B cell (primary cell): Measurements from ENCODE around the gene HTT. TPM values are rescaled to one million over a fixed set of nuclear protein-coding genes. Genes with fewer than 3 reads are reported as not detected.

Source experiments
- ATAC-seq: fragments of 200-7000 bp; cut with Tn5 transposase; one replicate; pipeline ENCODE4 v1.10.0; 2021; ENCODE audit warnings: low read depth, mild to moderate bottlenecking, moderate number of reproducible peaks, moderate library complexity
- CTCF ChIA-PET: fragments of 350-600 bp; sonication (Branson Sonifier 250); formaldehyde crosslinking; loops from one replicate; lab custom pipeline; 2021; ENCODE audit warnings: antibody characterized with exemption, inconsistent platforms; lab: Charles Lee
- POLR2A ChIA-PET: fragments of 350-600 bp; sonication (Branson Sonifier 250); formaldehyde crosslinking; loops from one replicate; lab custom pipeline; 2021; ENCODE audit warnings: antibody characterized with exemption; lab: Charles Lee
- DNase-seq: peaks from one replicate; pipeline ENCODE4 v3.0.0; 2013
- H2AFZ ChIP-seq: 2 replicates; pipeline ENCODE4 v1.6.1; 2012; ENCODE audit warnings: mild to moderate bottlenecking, low read depth, low read length; ENCODE audit not compliant: insufficient read depth, poor library complexity, severe bottlenecking
- H3K27ac ChIP-seq, 2 donors: 1 replicate in 1 of 2; 2 replicates in 1 of 2; pipeline ENCODE4 v1.5.1; 2012 to 2013; ENCODE audit warnings: low read length in 2 of 2, mild to moderate bottlenecking in 2 of 2, moderate library complexity in 1 of 2
- H3K27me3 ChIP-seq, 4 experiments: fragments of 200-600 bp in 1 of 4; sonication (generic) in 1 of 4; replicated peaks in 1 of 4; 1 replicate in 2 of 4; 2 replicates in 2 of 4; pipeline versions ENCODE4 v1.6.1 to v1.7.0; 2013 to 2016; ENCODE audit warnings: low read length in 3 of 4, mild to moderate bottlenecking in 2 of 4, mixed read lengths in 1 of 4, moderate library complexity in 1 of 4; ENCODE audit not compliant: insufficient read depth in 4 of 4, control insufficient read depth in 3 of 4; ENCODE audit errors: control extremely low read depth in 1 of 4
- H3K36me3 ChIP-seq, 2 experiments: replicated peaks in 1 of 2; 1 replicate in 1 of 2; 2 replicates in 1 of 2; pipeline versions ENCODE4 v1.6.1 to v1.7.1; 2013; ENCODE audit warnings: low read length in 1 of 2; ENCODE audit not compliant: insufficient read depth in 2 of 2, control insufficient read depth in 1 of 2; ENCODE audit errors: control extremely low read depth in 1 of 2, extremely low read depth in 1 of 2
- H3K4me1 ChIP-seq, 2 donors: fragments of 200-600 bp in 1 of 2; sonication (generic) in 1 of 2; 1 replicate in 1 of 2; 2 replicates in 1 of 2; pipeline versions ENCODE4 v1.5.1 to v1.6.1; 2013 to 2017; ENCODE audit warnings: low read length in 2 of 2; ENCODE audit not compliant: control insufficient read depth in 2 of 2, insufficient read depth in 2 of 2
- H3K4me2 ChIP-seq: replicated peaks from 2 replicates; pipeline ENCODE3; 2012; ENCODE audit warnings: mild to moderate bottlenecking, low read depth, low read length; ENCODE audit not compliant: poor library complexity, severe bottlenecking
- H3K4me3 ChIP-seq, 5 experiments: fragments of 200-600 bp in 1 of 5; sonication (generic) in 1 of 5; 1 replicate in 3 of 5; 2 replicates in 2 of 5; pipeline versions ENCODE4 v1.5.1 to v1.7.0; 2011 to 2016; ENCODE audit warnings: low read length in 4 of 5, mild to moderate bottlenecking in 4 of 5, low read depth in 2 of 5, control low read depth in 1 of 5, moderate library complexity in 1 of 5; ENCODE audit not compliant: insufficient read depth in 1 of 5; ENCODE audit errors: control extremely low read depth in 1 of 5, extremely low read depth in 1 of 5
- H3K79me2 ChIP-seq: fragments of 200-600 bp; sonication (generic); one replicate; pipeline ENCODE4 v1.6.0; 2016; ENCODE audit warnings: low read length; ENCODE audit not compliant: control insufficient read depth, insufficient read depth
- H3K9ac ChIP-seq: fragments of 200-600 bp; sonication (generic); 2 replicates; pipeline ENCODE4 v1.6.1; 2017; ENCODE audit warnings: mild to moderate bottlenecking, low read length, moderate library complexity
- H3K9me3 ChIP-seq, 3 donors: one replicate each; pipeline versions ENCODE4 v1.6.1 to v1.7.1; 2013; ENCODE audit warnings: low read length in 2 of 3; ENCODE audit not compliant: control insufficient read depth in 2 of 3, insufficient read depth in 1 of 3; ENCODE audit errors: control extremely low read depth in 1 of 3
- H4K20me1 ChIP-seq: 2 replicates; pipeline ENCODE4 v1.6.0; 2012; ENCODE audit warnings: mild to moderate bottlenecking, low read length; ENCODE audit not compliant: insufficient read depth, control insufficient read depth, poor library complexity, severe bottlenecking
- H3K27ac Mint-ChIP-seq: one replicate; pipeline ENCODE4 v1.8.0; 2021; ENCODE audit warnings: mixed read lengths
- H3K27me3 Mint-ChIP-seq: one replicate; pipeline ENCODE4 v1.8.0; 2021; ENCODE audit warnings: mixed read lengths
- H3K4me1 Mint-ChIP-seq: one replicate; pipeline ENCODE4 v1.8.0; 2021; ENCODE audit warnings: mixed read lengths
- H3K4me3 Mint-ChIP-seq: one replicate; pipeline ENCODE4 v1.8.0; 2021; ENCODE audit warnings: mixed read lengths
- H3K9me3 Mint-ChIP-seq: one replicate; pipeline ENCODE4 v1.8.0; 2022; ENCODE audit warnings: mixed read lengths; ENCODE audit not compliant: insufficient read depth
- EZH2 ChIP-seq: IDR thresholded peaks from 2 replicates; pipeline ENCODE4 v1.6.1; 2012; ENCODE audit warnings: borderline replicate concordance, low read depth, mild to moderate bottlenecking, moderate library complexity, low read length; ENCODE audit not compliant: insufficient read depth, poor library complexity, severe bottlenecking
- WGBS: methylation state at CpG from one replicate; pipeline ENCODE4 v1.1.5; 2013; ENCODE audit warnings: missing lambda C conversion rate; ENCODE audit not compliant: insufficient coverage; 5-methylcytosine and 5-hydroxymethylcytosine counted together
- intact Hi-C: fragments of 100-400 bp; cut with micrococcal nuclease; formaldehyde crosslinking; loops from one replicate; pipeline ENCODE4 v1.10.0; 2022
- polyA plus RNA-seq: library from polyadenylated mRNA; depleted of rRNA; stranded (reverse); fragments of >200 nt; gene quantifications from 2 replicates; pipeline ENCODE4 v1.2.3, GENCODE V29; 2012
- total RNA-seq, 2 donors: library from RNA; stranded (reverse); fragments of 120-200 nt in 1 of 2; gene quantifications; 1 replicate in 1 of 2; 2 replicates in 1 of 2; pipeline versions ENCODE4 v1.2.3 to v1.2.4, GENCODE V29; 2013 to 2022
- TF ChIP-seq, protein P1 (sequence below): fragments of 200-600 bp; IDR thresholded peaks from one replicate; pipeline ENCODE4 v1.8.0; 2022; ENCODE audit warnings: antibody characterized with exemption, mild to moderate bottlenecking

HTT gene
- total and polyA plus RNA-seq, 2 donors (not counting 1 experiment from before 2014, with no cell fraction given) = 52.8 to 195 TPM

GRCh38 chr4:3225071-3225850 lies 150.8 kb downstream of the HTT start:
- TF ChIP-seq, protein P1, sequence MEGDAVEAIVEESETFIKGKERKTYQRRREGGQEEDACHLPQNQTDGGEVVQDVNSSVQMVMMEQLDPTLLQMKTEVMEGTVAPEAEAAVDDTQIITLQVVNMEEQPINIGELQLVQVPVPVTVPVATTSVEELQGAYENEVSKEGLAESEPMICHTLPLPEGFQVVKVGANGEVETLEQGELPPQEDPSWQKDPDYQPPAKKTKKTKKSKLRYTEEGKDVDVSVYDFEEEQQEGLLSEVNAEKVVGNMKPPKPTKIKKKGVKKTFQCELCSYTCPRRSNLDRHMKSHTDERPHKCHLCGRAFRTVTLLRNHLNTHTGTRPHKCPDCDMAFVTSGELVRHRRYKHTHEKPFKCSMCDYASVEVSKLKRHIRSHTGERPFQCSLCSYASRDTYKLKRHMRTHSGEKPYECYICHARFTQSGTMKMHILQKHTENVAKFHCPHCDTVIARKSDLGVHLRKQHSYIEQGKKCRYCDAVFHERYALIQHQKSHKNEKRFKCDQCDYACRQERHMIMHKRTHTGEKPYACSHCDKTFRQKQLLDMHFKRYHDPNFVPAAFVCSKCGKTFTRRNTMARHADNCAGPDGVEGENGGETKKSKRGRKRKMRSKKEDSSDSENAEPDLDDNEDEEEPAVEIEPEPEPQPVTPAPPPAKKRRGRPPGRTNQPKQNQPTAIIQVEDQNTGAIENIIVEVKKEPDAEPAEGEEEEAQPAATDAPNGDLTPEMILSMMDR = no peak
- no peak for TF ChIP-seq EZH2
- intact Hi-C loops = no loop called here
- Histone ChIP-seq H3K4me3 (no peak overlapping the region), H3K4me1 (no peaks in the 10 kb centered on the region), H3K9me3 (no peaks in the 10 kb centered on the region), H3K27ac (no peak overlapping the region), H3K79me2 (no peaks in the 10 kb centered on the region), H2AFZ (no peak overlapping the region), H3K9ac (no peak overlapping the region), H4K20me1 (no peaks in the 10 kb centered on the region), H3K27me3 (no peaks in the 10 kb centered on the region), H3K36me3 (peaks cover 2 to 84% of the 10 kb centered on the region in 2 experiments), H3K4me2 (no peak overlapping the region)
- H3K9me3 Mint-ChIP-seq = no peaks in the 10 kb centered on the region
- ChIA-PET CTCF (no interaction called here), POLR2A (no interaction called here)
- no peak overlapping the region for H3K27ac Mint-ChIP-seq
- 95% methylated on average over 15 of the region's 22 CpGs for WGBS
- DNase-seq (no peak), ATAC-seq (no peak)
- no peak overlapping the region for H3K4me3 Mint-ChIP-seq
- H3K4me1 Mint-ChIP-seq = no peaks in the 10 kb centered on the region
- H3K27me3 Mint-ChIP-seq = no peaks in the 10 kb centered on the region

DNA sequence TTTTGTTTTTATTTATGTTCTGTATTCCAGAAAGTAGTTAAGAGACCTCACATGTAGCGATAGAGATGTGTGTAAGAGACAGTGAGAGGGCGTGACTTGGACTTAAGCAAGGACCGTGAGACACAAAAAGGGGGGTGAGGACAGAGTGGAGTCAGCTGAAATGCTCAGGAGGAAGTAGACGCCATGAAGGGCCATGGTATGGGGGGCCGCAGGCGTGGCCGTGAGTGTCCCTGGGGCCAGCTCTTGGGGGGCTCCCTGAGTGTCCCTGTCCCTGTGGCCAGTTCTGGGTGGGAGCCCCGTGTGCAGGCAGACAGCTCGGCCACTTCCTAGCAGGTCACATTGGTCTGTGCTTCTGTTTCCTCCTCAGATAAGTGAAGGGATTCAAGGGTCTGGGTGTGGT lies 151.5 kb downstream of the HTT start:
- no peaks in the 10 kb centered on the region for H3K27me3 ChIP-seq
- no peak overlapping the region for H2AFZ ChIP-seq
- no peaks in the 10 kb centered on the region for H4K20me1 ChIP-seq
- no peaks in the 10 kb centered on the region for H3K4me1 ChIP-seq
- Mint-ChIP-seq H3K27ac (no peak overlapping the region), H3K27me3 (no peaks in the 10 kb centered on the region), H3K4me3 (no peak overlapping the region), H3K9me3 (no peaks in the 10 kb centered on the region), H3K4me1 (no peaks in the 10 kb centered on the region)
- no peak overlapping the region for H3K4me2 ChIP-seq
- no peaks in the 10 kb centered on the region for H3K79me2 ChIP-seq
- ATAC-seq (no peak), DNase-seq (no peak)
- WGBS = 98% methylated on average over 9 of the region's 9 CpGs
- no peak overlapping the region for H3K27ac ChIP-seq
- H3K9me3 ChIP-seq = no peaks in the 10 kb centered on the region
- H3K9ac ChIP-seq = no peak overlapping the region
- intact Hi-C loops = no loop called here
- POLR2A ChIA-PET = no interaction called here
- no peak overlapping the region for H3K4me3 ChIP-seq
- H3K36me3 ChIP-seq = peaks cover 2 to 84% of the 10 kb centered on the region in 2 experiments
- TF ChIP-seq, protein P1 = no peak
- TF ChIP-seq EZH2 = no peak
- CTCF ChIA-PET = no interaction called here
